Thyroid gland (tissue), 4 donors: Measurements from ENCODE around the gene ANKRD29. TPM values are rescaled to one million over a fixed set of nuclear protein-coding genes. Genes with fewer than 3 reads are reported as not detected.
"Not testable (repeated sequence)": the region's sequence is repeated elsewhere in the genome, so short reads cannot be mapped to it uniquely, and the experiment has no call there.

ENCODE experiments used
- DNase-seq, 2 donors: peaks; one replicate each; pipeline ENCODE4 v3.0.0-alpha.2; 2019
- H3K27ac ChIP-seq, 3 donors: fragments of 200-600 bp; sonication (generic); 1 replicate in 2 of 3; 2 replicates in 1 of 3; pipeline ENCODE4 v1.5.1; 2016 to 2019; ENCODE audit warnings: mild to moderate bottlenecking in 1 of 3, moderate library complexity in 1 of 3
- H3K27me3 ChIP-seq: fragments of 200-600 bp; sonication (generic); one replicate; pipeline ENCODE4 v1.5.1; 2019
- H3K36me3 ChIP-seq, 2 donors: fragments of 200-600 bp; sonication (generic); one replicate each; pipeline ENCODE4 v1.5.1; 2016 to 2019
- H3K4me1 ChIP-seq, 2 donors: fragments of 200-600 bp; sonication (generic); one replicate each; pipeline ENCODE4 v1.5.1; 2017 to 2019
- H3K4me3 ChIP-seq, 3 donors: fragments of 200-600 bp; sonication (generic); replicated peaks in 1 of 3; 1 replicate in 2 of 3; 2 replicates in 1 of 3; pipeline ENCODE4 v1.5.1; 2016; ENCODE audit warnings: mild to moderate bottlenecking in 1 of 3
- H3K9me3 ChIP-seq: fragments of 200-600 bp; sonication (generic); one replicate; pipeline ENCODE4 v1.5.1; 2017
- CTCF ChIP-seq, 6 experiments: fragments of 200-600 bp in 3 of 6; fragments of 450-650 bp in 3 of 6; sonication (generic) in 3 of 6; IDR thresholded peaks; one replicate each; pipeline ENCODE4 v1.5.1; 2016 to 2019; ENCODE audit warnings: antibody characterized with exemption in 6 of 6, mild to moderate bottlenecking in 2 of 6, inconsistent platforms in 1 of 6, moderate library complexity in 1 of 6
- POLR2A ChIP-seq, 2 donors: fragments of 450-650 bp; IDR thresholded peaks; one replicate each; pipeline ENCODE4 v1.6.1; 2017; ENCODE audit warnings: antibody characterized with exemption in 2 of 2, mild to moderate bottlenecking in 2 of 2, moderate library complexity in 1 of 2
- WGBS, 2 donors: methylation state at CpG; one replicate each; pipeline ENCODE4 v1.1.5; 2017; 5-methylcytosine and 5-hydroxymethylcytosine counted together
- intact Hi-C: fragments of 100-400 bp; cut with DNase I; formaldehyde crosslinking; loops from one replicate; pipeline ENCODE4 v1.15.1; 2023
- total RNA-seq, 4 donors: library from RNA; depleted of rRNA; stranded (reverse); fragments of >200 nt; gene quantifications; one replicate each; pipeline ENCODE4 v1.2.3, GENCODE V29; 2016

ANKRD29 gene
- total RNA-seq, 4 donors from 2014 or later: 3.4 to 6.1 (median 4.5) TPM

DNA sequence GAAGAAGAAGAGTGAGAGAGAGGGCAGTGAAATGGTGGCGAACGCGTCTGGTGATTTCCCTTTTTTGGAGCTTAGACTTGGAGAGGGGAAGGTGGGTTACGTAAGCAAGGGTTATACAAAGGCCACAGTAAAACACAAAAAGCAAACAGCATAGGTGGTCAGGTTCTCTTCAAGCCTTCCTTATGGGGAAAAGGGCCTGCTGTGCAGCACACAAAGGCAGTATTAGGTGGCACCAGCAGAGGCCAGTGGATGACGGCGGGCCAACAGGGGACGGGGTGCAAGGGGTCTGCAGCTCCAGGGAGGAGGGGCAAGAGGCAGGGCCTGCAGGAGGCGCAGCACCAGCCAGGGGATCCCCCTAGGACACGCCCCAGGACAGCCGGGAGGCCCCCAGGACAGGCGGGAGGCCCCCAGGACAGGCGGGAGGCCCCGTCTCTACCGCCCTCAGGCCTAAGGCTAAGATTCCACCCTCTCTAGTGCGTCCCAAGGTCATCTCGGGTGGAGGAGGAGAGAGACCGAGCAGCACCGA is 43.8 kb downstream of the ANKRD29 start:
- intact Hi-C loops: no loop called here
- TF ChIP-seq CTCF (IDR thresholded peaks at IDR 0.05): no peak
- no peak for TF ChIP-seq POLR2A (IDR thresholded peaks at IDR 0.05)
- no peaks in the 10 kb centered on the region for H3K27me3 ChIP-seq
- H3K9me3 ChIP-seq: no peaks in the 10 kb centered on the region
- H3K27ac ChIP-seq: no peak overlapping the region
- 44 to 45% methylated on average over 14 to 18 of the region's 18 CpGs for WGBS, 2 donors
- no peak for DNase-seq
- H3K4me3 ChIP-seq: peak overlapping the region in 1 of 3 donors; percentile 19
- peaks cover 0 to 10% of the 10 kb centered on the region in 2 donors for H3K4me1 ChIP-seq
- no peaks in the 10 kb centered on the region for H3K36me3 ChIP-seq

GRCh38 chr18:23617412-23618014 is 45.2 kb downstream of the ANKRD29 start:
- H3K27ac ChIP-seq: no peak overlapping the region
- WGBS, 2 donors: 82 to 86% methylated on average over 4 of the region's 4 CpGs

GRCh38 chr18:23616258-23616657 is 46.5 kb downstream of the ANKRD29 start:
- Histone ChIP-seq H3K27me3 (no peaks in the 10 kb centered on the region), H3K9me3 (no peaks in the 10 kb centered on the region), H3K4me3 (no peak overlapping the region), H3K4me1 (peaks cover 10% of the 10 kb centered on the region in 2 donors), H3K27ac (no peak overlapping the region), H3K36me3 (no peaks in the 10 kb centered on the region)
- no peak for TF ChIP-seq CTCF (IDR thresholded peaks at IDR 0.05)
- TF ChIP-seq POLR2A (IDR thresholded peaks at IDR 0.05): no peak
- DNase-seq: no peak
- WGBS, 2 donors: 80% methylated on average over 2 of the region's 2 CpGs
- intact Hi-C loops: no loop called here

More at GRCh38 chr18:23617412-23618014, 45.2 kb downstream of the ANKRD29 start:
- H3K27me3 ChIP-seq: no peaks in the 10 kb centered on the region
- H3K9me3 ChIP-seq: no peaks in the 10 kb centered on the region
- no peak for DNase-seq
- no peak for TF ChIP-seq POLR2A (IDR thresholded peaks at IDR 0.05)
- no peak overlapping the region for H3K4me3 ChIP-seq
- H3K4me1 ChIP-seq: peaks cover 4 to 10% of the 10 kb centered on the region in 2 donors
- H3K36me3 ChIP-seq: no peaks in the 10 kb centered on the region
- intact Hi-C loops: no loop called here

GRCh38 chr18:23614891-23615290 is 47.8 kb downstream of the ANKRD29 start:
- H3K27ac ChIP-seq: no peak overlapping the region
- H3K4me1 ChIP-seq: peaks cover 10% of the 10 kb centered on the region in 2 donors
- H3K36me3 ChIP-seq: no peaks in the 10 kb centered on the region
- 51 to 59% methylated on average over 3 of the region's 3 CpGs for WGBS, 2 donors
- no peaks in the 10 kb centered on the region for H3K27me3 ChIP-seq
- H3K4me3 ChIP-seq: no peak overlapping the region
- no peak for DNase-seq
- TF ChIP-seq CTCF (IDR thresholded peaks at IDR 0.05) (no peak), POLR2A (IDR thresholded peaks at IDR 0.05) (no peak)
- intact Hi-C loops: no loop called here
- no peaks in the 10 kb centered on the region for H3K9me3 ChIP-seq

DNA sequence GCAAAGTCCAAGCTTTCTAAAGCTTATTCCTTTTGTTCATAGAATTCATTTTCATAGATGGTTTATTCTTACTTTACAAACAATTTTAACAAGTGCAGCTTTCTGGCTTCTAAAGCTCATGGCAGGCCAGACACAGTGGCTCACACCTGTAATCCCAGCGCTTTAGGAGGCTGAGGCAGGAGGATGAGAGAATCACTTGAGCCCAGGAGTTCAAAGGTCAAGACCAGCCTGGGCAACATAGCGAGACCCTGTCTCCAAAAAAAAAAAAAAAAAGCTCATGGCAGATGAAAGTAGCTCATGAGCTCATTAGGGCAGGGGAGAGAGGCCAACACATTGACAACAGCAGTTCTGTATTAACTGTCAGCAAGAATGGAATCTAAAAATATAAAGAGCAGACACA is 48.3 kb downstream of the ANKRD29 start:
- intact Hi-C loops: no loop called here
- H3K27ac ChIP-seq: no peak overlapping the region
- no peaks in the 10 kb centered on the region for H3K9me3 ChIP-seq
- peaks cover 5 to 10% of the 10 kb centered on the region in 2 donors for H3K4me1 ChIP-seq
- TF ChIP-seq CTCF (IDR thresholded peaks at IDR 0.05): no peak
- no peak for TF ChIP-seq POLR2A (IDR thresholded peaks at IDR 0.05)
- no peaks in the 10 kb centered on the region for H3K27me3 ChIP-seq
- 94 to 100% methylated on average over 2 of the region's 2 CpGs for WGBS, 2 donors
- no peak overlapping the region for H3K4me3 ChIP-seq
- DNase-seq: no peak
- H3K36me3 ChIP-seq: no peaks in the 10 kb centered on the region

DNA sequence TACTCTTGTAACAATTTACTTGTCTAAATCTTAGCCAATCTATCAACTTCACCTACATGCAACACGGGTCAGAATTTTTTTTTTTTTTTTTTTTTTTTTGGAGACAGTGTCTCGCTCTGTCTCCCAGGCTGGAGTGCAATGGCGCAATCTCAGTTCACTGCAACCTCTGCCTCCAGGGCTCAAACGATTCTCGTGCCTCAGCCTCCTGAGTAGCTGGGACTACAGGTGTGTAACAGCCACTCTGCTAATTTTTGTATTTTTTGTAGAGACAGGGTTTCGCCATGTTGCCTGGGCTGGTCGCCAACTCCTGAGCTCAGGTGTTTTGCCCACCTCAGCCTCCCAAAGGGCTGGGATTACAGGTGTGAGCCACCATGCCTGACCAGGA is 49.6 kb downstream of the ANKRD29 start:
- H3K4me3 ChIP-seq, DNase-seq, H3K36me3 ChIP-seq, H3K9me3 ChIP-seq, H3K27ac ChIP-seq, H3K27me3 ChIP-seq, intact Hi-C loops, H3K4me1 ChIP-seq: not testable (repeated sequence)
- WGBS, 2 donors: 91 to 92% methylated on average over 7 of the region's 7 CpGs
